Caki2 (cell line): ENCODE results near the gene FRRS1L. TPM values are rescaled to one million over a fixed set of nuclear protein-coding genes. Genes with fewer than 3 reads are reported as not detected.

Experiments
- DNase-seq: peaks from one replicate; pipeline ENCODE4 v3.0.0-alpha.2; 2015; ENCODE audit warnings: low read depth
- in situ Hi-C: cut with HindIII; loops from 2 replicates; pipeline ENCODE4 v1.10.0; 2016; ENCODE audit warnings: low sequenced_read_pairs, low pct_unique_long_range_greater_than_20kb, mixed read lengths
- total RNA-seq: library from RNA; depleted of rRNA; stranded (reverse); fragments of >200 nt; shearing (Covaris generic); gene quantifications from 2 replicates; pipeline ENCODE4 v1.2.3, GENCODE V29; 2014; ENCODE audit warnings: low replicate concordance; rRNA removed

Gene FRRS1L, protein sequence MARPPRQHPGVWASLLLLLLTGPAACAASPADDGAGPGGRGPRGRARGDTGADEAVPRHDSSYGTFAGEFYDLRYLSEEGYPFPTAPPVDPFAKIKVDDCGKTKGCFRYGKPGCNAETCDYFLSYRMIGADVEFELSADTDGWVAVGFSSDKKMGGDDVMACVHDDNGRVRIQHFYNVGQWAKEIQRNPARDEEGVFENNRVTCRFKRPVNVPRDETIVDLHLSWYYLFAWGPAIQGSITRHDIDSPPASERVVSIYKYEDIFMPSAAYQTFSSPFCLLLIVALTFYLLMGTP
- total RNA-seq, result not detected in 2 replicates

DNA sequence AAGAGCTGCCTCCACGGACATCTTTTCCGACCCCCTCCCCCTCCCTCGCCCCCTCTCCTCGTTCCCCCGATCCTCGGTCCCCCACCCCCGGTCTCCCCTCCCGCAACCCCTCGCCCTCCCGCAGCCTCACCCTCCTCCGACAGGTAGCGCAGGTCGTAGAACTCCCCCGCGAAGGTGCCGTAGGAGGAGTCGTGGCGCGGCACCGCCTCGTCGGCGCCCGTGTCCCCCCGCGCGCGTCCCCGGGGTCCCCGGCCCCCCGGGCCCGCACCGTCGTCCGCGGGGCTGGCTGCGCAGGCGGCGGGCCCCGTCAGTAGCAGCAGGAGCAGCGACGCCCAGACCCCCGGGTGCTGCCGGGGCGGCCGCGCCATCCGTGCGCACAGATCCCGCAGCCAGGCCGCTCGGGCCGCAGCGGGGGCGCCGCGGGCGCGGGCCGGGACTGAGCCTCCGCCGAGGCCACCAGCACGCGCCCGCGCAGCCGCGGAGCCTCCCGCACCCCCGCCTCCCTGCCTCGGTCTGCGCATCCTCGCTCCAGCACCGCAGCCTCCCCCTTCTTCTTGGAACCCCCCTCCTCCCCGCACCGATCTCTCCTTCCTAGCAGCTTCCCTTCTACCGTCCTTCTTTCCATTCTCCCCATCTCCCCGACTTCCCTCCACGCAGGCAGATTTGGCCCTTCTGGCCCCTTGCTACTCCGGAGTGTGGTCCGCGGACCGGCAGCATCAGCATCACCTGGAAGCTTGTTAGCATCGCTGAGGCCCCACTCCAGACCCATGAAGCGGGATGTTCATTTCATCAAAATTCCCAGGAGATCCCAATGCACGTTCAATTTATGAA is at the start of gene FRRS1L:
TSS of gene FRRS1L (minus strand) at position 479 of the 831 bp plus-strand sequence. CDS start at position 368, 111 bp downstream.
- DNase-seq, result no peak
- in situ Hi-C loops, result no loop called here

- no peak for DNase-seq
- in situ Hi-C loops, result no loop called here
These were observed 47.4 kb upstream of the FRRS1L start for GRCh38 chr9:109214414-109214813.

GRCh38 chr9:109213285-109214121 is 46.5 kb upstream of the FRRS1L start:
- in situ Hi-C loops, result no loop called here
- no peak for DNase-seq

DNA sequence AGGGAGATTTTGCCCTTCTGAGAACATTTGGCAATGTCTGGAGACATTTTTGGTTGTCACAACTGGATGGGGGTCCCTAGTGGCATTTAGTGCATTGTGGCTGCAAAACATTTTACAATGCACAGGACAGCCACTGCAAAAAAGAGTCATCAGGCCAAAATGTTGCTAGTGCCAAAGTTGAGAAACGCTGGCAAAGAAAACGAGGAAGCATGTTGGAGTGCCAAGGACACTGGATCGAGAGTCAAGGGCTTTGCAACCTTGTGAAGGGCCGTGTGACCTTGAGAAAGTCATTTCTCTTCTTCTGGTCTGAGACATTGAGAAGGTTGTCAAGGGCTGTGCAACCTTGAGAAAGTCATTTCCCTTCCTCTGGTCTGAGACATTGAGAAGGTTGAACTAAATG is 45.7 kb upstream of the FRRS1L start:
- in situ Hi-C loops, result no loop called here
- no peak for DNase-seq

GRCh38 chr9:109206670-109207069 is 39.6 kb upstream of the FRRS1L start:
- in situ Hi-C loops, result no loop called here
- no peak for DNase-seq

GRCh38 chr9:109205526-109205925 is 38.5 kb upstream of the FRRS1L start:
- no peak for DNase-seq
- in situ Hi-C loops, result no loop called here

DNA sequence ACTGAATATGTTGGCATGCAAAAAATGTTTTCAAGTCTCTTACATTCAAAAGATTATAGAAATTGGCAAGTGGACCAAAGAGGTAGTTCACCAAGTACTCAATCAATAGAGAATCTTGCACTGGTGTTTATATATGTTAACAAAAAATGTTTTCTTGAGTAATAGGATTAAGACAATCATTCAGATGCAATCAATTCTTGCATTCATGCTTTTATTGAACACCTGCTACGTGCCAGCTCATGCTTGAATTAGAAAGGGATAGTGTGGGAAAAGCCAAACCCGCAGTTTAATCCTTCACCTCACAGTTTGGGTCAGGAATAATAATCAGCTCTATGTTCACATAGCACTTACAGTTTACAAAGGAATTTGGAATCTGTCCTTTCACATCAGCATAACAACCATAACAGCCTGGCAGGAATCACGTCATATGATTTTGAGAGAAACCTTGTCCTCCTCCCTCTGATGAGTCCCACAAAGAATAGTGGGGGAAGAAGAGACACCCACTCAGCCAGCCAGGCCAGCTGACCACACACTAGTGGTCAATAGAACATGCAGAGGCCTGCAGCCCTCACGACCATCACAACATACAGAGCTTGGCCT is 36.8 kb upstream of the FRRS1L start:
- in situ Hi-C loops, result no loop called here
- no peak for DNase-seq

- no peak for DNase-seq
- in situ Hi-C loops, result no loop called here
These were observed 32.6 kb upstream of the FRRS1L start for GRCh38 chr9:109199676-109200075.

- DNase-seq, result no peak
- in situ Hi-C loops, result no loop called here
These were observed 31.8 kb upstream of the FRRS1L start for GRCh38 chr9:109198736-109199382.

- in situ Hi-C loops, result no loop called here
- DNase-seq, result no peak
These were observed 27.0 kb upstream of the FRRS1L start for GRCh38 chr9:109193974-109194556.

GRCh38 chr9:109192732-109193361 is 25.8 kb upstream of the FRRS1L start:
- no peak for DNase-seq
- in situ Hi-C loops, result no loop called here

DNA sequence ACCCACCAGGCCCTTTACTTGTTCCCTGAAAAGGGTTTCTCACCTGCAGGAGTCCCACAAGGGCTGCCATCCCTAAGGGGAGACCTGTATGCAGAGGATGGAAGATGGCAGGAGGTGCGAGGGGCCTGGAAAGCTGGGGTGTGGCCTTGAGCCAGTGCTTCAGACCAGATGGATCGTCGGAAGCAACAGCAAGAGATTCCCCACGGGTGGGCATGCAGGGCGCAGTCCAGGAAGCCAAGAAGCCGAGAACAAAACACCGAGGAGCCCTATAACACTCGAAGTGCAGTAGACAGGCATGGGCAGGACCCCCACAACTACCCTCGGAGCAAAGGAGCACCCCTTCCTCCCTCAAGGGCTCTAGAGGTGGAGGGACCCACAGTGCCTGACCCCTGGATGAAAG is 24.7 kb upstream of the FRRS1L start:
- in situ Hi-C loops, result no loop called here
- DNase-seq, result no peak

DNA sequence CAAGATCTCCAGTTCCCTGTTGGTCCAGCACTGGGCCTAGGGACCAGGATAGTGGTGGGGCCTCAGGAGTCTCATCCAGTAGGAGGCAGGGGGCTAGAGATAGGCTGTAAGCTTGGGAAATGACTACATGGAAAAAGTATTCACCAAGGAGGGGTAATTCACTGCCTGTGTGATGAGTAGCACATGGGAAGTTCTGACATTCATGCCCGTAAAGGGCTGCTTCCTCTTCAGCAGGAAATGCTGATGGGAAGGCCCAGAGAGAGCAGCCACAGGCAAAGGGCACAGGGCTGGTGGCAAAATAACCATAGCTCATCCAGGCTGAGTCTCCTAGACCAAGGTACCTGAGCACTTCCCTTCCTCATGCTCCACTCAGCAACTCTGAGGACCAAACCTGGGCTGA is 23.1 kb upstream of the FRRS1L start:
- in situ Hi-C loops, result no loop called here

DNA sequence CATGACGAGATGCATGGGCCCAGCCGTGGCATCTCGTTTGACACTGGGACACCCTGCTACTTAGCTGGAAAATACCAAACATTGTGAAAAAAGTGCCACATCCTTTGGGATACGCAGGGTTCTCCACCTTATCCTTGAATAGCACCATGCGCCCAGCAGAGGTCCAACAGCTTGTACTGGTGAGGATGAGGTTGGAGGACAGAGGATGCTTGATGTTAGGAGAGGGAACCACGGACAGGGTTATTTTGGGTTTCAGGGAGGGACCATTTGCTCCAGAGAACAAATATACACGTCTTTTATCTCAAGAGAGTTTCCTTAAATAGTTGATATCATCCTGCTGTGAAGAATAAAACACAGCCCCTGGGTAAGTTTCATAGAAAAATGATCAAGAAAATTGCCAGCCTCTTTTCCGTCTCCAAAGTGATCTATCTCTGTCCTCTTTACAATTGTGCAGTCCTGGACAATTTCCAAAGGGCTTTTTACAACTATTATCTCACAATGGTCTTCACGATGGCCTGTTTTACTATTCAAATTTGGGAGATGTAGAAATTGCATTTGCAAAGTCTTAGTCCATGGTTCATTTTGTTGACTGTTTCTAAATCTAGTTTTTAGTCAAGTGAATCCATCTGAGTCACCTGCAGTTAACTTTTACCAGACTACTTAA is 19.9 kb upstream of the FRRS1L start:
- in situ Hi-C loops, result no loop called here
- DNase-seq, result no peak

More for the DNA sequence above, 23.1 kb upstream of the FRRS1L start:
- DNase-seq, result no peak

DNA sequence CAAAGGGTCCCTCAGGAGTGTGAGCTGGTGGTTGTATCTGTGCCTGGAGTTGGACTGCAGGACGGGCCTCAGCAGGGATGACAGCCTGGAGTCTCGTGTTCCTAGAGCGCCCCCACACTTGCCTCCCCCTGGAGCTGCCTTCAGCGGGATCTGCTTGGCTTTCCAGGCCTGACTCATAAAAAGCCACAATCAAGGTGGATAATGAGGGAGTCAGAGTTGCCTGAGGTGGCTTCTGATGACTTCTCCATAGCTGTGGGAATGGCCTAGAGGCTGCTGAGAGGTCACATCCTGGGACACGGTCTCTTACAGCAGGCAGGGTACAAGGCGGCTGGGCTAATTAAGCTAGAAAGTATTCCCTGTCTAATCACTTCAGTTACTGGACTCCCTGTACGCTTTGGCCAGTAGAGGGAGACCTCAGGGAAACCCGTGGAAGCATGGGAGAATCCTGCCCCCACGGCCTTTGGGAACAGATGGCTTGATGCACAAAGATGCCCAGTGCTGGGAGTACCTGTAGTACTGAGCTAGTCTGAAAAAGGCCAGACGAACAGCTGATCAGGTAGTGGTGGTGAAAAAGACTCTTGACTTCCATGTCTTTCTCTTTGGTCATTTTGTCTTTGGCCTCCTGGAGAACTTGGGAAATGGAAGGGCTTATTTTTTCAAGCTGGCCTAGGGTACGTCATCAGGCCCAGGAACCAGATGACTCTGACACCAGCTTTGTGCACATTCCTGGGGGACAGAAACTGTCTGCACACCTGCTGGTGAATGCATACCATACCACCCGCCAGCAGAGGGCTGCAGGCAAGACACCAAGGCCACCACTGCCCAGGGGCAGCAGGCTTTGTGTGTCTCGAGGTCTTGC is 16.1 kb upstream of the FRRS1L start:
- in situ Hi-C loops, result no loop called here
- peak; percentile 4 for DNase-seq

- in situ Hi-C loops, result no loop called here
- DNase-seq, result no peak
These were observed 15.5 kb upstream of the FRRS1L start for GRCh38 chr9:109182550-109182939.
